Activated CD4-positive, alpha-beta T cell treated with anti-CD3 and anti-CD28 coated beads, Interleukin-2, Interleukin-6, amounts not matched to agents 100 ng/mL and 50 ng/mL, durations not matched to agents 16 hours and 8 hours (primary cell): ENCODE results near the gene SYNGR2.

Experiments used
- DNase-seq: peaks from one replicate; pipeline ENCODE4 v3.0.0-alpha.2; 2020

Gene SYNGR2

GRCh38 chr17:78173097-78173715 is 4.8 kb downstream of the SYNGR2 start:
- DNase-seq: peak; percentile 35

GRCh38 chr17:78174346-78174869 is 6.0 kb downstream of the SYNGR2 start:
- no peak for DNase-seq

- no peak for DNase-seq
These were observed 6.7 kb downstream of the SYNGR2 start for GRCh38 chr17:78174870-78175642.

GRCh38 chr17:78175643-78175981 is 7.2 kb downstream of the SYNGR2 start:
- no peak for DNase-seq

- DNase-seq: peak; percentile 86
These were observed 8.2 kb downstream of the SYNGR2 start for GRCh38 chr17:78176548-78177025.

DNA sequence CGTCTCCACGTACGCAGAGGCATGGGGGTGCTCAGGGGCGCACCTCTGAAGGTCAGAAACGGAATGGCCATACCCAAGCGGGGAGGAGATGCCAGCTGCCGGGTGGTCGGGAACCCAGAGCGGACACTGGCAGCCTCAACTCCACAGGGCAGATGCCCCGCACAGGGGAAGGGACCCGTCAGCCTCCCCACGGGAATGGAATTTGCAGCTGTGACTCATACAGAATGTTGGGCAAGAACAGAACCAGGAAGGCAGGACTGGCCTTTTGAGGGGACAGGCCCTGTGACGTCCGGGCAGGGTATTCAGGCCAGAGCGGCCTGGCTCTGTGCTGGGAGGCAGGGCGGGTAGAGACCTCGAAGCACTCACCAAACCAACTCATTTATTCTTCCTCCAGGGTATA is 11.0 kb downstream of the SYNGR2 start:
- DNase-seq: no peak

- no peak for DNase-seq
These were observed 11.7 kb downstream of the SYNGR2 start for GRCh38 chr17:78180083-78180482.

- DNase-seq: no peak
These were observed 12.1 kb downstream of the SYNGR2 start for GRCh38 chr17:78180508-78180907.

- DNase-seq: no peak
These were observed 14.1 kb downstream of the SYNGR2 start for GRCh38 chr17:78182504-78182903.

GRCh38 chr17:78183916-78184315 is 15.5 kb downstream of the SYNGR2 start:
- DNase-seq: no peak

GRCh38 chr17:78184351-78184750 is 16.0 kb downstream of the SYNGR2 start:
- no peak for DNase-seq

- DNase-seq: no peak
These were observed 16.5 kb downstream of the SYNGR2 start for GRCh38 chr17:78184868-78185267.

- DNase-seq: no peak
These were observed 17.8 kb downstream of the SYNGR2 start for GRCh38 chr17:78185981-78186691.

GRCh38 chr17:78186692-78187595 is 18.6 kb downstream of the SYNGR2 start, which contains the start of the genes AFMID and TK1:
Gene AFMID, plus strand, starts transcription at chr17:78187362. Its CDS starts 9 bp downstream, at chr17:78187371.
Gene TK1, minus strand, starts transcription at chr17:78187052. Its CDS starts 58 bp downstream, at chr17:78186994.
- peak; percentile 98 for DNase-seq

- no peak for DNase-seq
These were observed 28.3 kb downstream of the SYNGR2 start for GRCh38 chr17:78196716-78197115.

- no peak for DNase-seq
These were observed 28.9 kb downstream of the SYNGR2 start for GRCh38 chr17:78197147-78197832.

DNA sequence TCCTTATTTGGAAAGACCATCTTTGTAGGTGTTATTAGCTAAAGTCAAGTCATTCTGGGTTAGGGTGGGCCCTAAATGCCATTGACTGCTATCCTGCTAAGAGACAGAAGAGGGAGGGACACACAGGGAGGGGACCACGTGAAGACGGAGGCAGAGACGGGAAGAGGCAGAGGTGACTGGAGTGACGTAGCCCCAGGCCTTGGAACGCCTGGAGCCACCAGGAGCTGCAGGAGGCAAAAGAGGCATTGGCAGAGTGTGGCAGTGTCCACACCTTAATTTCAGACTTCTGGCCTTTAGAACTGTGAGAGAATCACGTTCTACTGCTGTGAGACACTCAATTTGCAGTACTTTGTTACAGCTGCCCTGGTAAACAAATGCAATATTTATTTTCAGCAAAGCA is 32.1 kb downstream of the SYNGR2 start:
- DNase-seq: no peak

- DNase-seq: no peak
These were observed 34.3 kb downstream of the SYNGR2 start for GRCh38 chr17:78202666-78203065.

- DNase-seq: no peak
These were observed 36.2 kb downstream of the SYNGR2 start for GRCh38 chr17:78204387-78205123.

GRCh38 chr17:78205124-78205775 is 36.9 kb downstream of the SYNGR2 start:
- DNase-seq: no peak
